ENCODE data around the gene RASGRF1.

RASGRF1 gene

GRCh38 chr15:79093352-79093935 lies 2.9 kb upstream of the RASGRF1 start:
- DNase-seq (ENCODE audit: low read depth): no peak

- no peak for DNase-seq (ENCODE audit: low read depth)
Observed at GRCh38 chr15:79092382-79092781, 1.8 kb upstream of the RASGRF1 start.

GRCh38 chr15:79091204-79091867 lies 756 bp upstream of the RASGRF1 start:
- DNase-seq (ENCODE audit: low read depth): no peak

- DNase-seq (ENCODE audit: low read depth): no peak
Observed at GRCh38 chr15:79089890-79090486, 592 bp downstream of the RASGRF1 start.

GRCh38 chr15:79089331-79089889 lies 1.2 kb downstream of the RASGRF1 start:
- no peak for DNase-seq (ENCODE audit: low read depth)

- DNase-seq (ENCODE audit: low read depth): no peak
Observed at GRCh38 chr15:79088426-79089205, 2.0 kb downstream of the RASGRF1 start.

GRCh38 chr15:79086814-79087213 lies 3.8 kb downstream of the RASGRF1 start:
- no peak for DNase-seq (ENCODE audit: low read depth)

GRCh38 chr15:79084308-79084968 lies 6.1 kb downstream of the RASGRF1 start:
- DNase-seq (ENCODE audit: low read depth): no peak

GRCh38 chr15:79083154-79083553 lies 7.4 kb downstream of the RASGRF1 start:
- DNase-seq (ENCODE audit: low read depth): no peak

- no peak for DNase-seq (ENCODE audit: low read depth)
Observed at GRCh38 chr15:79082363-79083070, 8.1 kb downstream of the RASGRF1 start.

GRCh38 chr15:79078763-79079410 lies 11.7 kb downstream of the RASGRF1 start:
- no peak for DNase-seq (ENCODE audit: low read depth)

GRCh38 chr15:79078003-79078402 lies 12.6 kb downstream of the RASGRF1 start:
- no peak for DNase-seq (ENCODE audit: low read depth)

- DNase-seq (ENCODE audit: low read depth): no peak
Observed at GRCh38 chr15:79076661-79077060, 13.9 kb downstream of the RASGRF1 start.

GRCh38 chr15:79075256-79075655 lies 15.3 kb downstream of the RASGRF1 start:
- no peak for DNase-seq (ENCODE audit: low read depth)

GRCh38 chr15:79073336-79073735 lies 17.2 kb downstream of the RASGRF1 start:
- no peak for DNase-seq (ENCODE audit: low read depth)

- DNase-seq (ENCODE audit: low read depth): no peak
Observed at GRCh38 chr15:79071901-79072300, 18.7 kb downstream of the RASGRF1 start.

- DNase-seq (ENCODE audit: low read depth): no peak
Observed at GRCh38 chr15:79068790-79069189, 21.8 kb downstream of the RASGRF1 start.

GRCh38 chr15:79067969-79068368 lies 22.6 kb downstream of the RASGRF1 start:
- no peak for DNase-seq (ENCODE audit: low read depth)

- DNase-seq (ENCODE audit: low read depth): no peak
Observed at GRCh38 chr15:79067072-79067833, 23.3 kb downstream of the RASGRF1 start.
